ENCODE measurements around the gene ZC3H12C. TPM values are rescaled to one million over a fixed set of nuclear protein-coding genes. Genes with fewer than 3 reads are reported as not detected.
"Not testable (repeated sequence)": the region's sequence is repeated elsewhere in the genome, so short reads cannot be mapped to it uniquely, and the experiment has no call there.

ZC3H12C gene
- total RNA-seq, result 16.7 and 17.5 TPM in 2 replicates

DNA sequence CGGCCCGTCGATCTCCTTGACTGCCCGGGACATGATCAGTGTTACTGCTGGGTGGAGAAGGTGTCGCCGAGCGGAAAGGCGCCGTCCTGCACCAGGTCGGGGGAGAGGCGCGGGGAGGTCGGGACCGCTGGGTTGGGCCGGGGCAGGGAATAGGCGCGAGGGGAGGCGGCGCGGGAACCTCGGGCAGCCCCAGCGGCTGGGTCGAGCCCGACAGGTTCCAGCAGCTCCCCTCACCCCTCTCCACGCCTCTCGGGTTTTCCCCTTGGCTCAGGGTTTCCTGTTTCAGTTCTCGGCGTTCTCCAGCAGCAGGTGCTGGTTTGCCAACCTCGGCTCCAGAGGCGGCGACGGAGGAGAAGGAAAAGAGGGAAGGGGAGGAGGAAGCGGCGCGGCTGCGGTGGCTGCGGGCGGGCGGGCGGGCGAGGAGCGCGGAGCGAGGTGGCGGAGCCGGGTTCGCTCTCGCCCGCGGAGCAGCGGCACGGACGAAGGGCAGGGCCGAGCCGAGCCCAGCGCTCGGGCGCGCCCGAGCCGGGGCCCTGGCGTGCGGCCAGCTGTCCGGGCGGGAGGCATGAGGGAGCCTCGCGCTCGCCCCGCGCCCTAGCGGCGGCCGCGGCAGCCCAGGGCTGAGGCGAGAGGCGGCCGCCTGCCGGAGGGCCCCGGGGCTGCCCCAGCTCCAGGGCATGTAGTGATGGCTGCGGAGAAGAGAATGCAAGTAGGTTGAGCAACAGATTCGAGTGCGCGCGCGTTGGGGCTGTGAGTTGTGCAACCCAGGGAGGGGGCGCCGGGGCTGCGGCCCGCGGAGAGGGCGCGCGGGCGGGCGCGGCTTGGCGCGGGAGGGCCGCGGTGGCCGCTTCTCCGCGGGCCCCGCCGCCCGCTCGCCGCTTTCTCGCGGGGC, at the start of gene ZC3H12C:
Gene ZC3H12C (plus strand): TSS at position 878 of the 892 bp plus-strand sequence. CDS start 20 bp downstream, outside the sequence.
- Mint-ChIP-seq H3K27ac (peak within 1 kb of the TSS; percentile 95), H3K4me1 (ENCODE audit: low read depth) (peaks cover 36% of the 10 kb centered on the region), H3K27me3 (ENCODE audit: low read depth) (peaks cover 32% of the 10 kb centered on the region), H3K9me3 (no peaks in the 10 kb centered on the region), H3K36me3 (ENCODE audit: low read depth) (peaks cover 34% of the 10 kb centered on the region), H3K4me3 (ENCODE audit: low read depth) (peak within 1 kb of the TSS; percentile 89)
- intact Hi-C loops (cut with micrococcal nuclease), result loop anchor here (1.0 to 10.0 kb wide), 6 partner anchors 146 to 1468 kb away; no protein-coding TSS in a partner anchor
- peak; percentile 38 for DNase-seq (ENCODE audit: low spot score)

- H3K27me3 Mint-ChIP-seq (ENCODE audit: low read depth), result peaks cover 21% of the 10 kb centered on the region
- no peaks in the 10 kb centered on the region for H3K36me3 Mint-ChIP-seq (ENCODE audit: low read depth)
- H3K4me1 Mint-ChIP-seq (ENCODE audit: low read depth), result no peaks in the 10 kb centered on the region
- no peaks in the 10 kb centered on the region for H3K9me3 Mint-ChIP-seq
- H3K27ac Mint-ChIP-seq, result no peak overlapping the region
- intact Hi-C loops (cut with micrococcal nuclease), result no loop called here
- no peak overlapping the region for H3K4me3 Mint-ChIP-seq (ENCODE audit: low read depth)
- DNase-seq (ENCODE audit: low spot score), result no peak
Observed at GRCh38 chr11:110044226-110044968, 48.8 kb upstream of the ZC3H12C start.

GRCh38 chr11:110046775-110047380, 46.3 kb upstream of the ZC3H12C start:
- H3K27me3 Mint-ChIP-seq (ENCODE audit: low read depth), result peaks cover 16% of the 10 kb centered on the region
- DNase-seq (ENCODE audit: low spot score), result no peak
- H3K4me1 Mint-ChIP-seq (ENCODE audit: low read depth), result no peaks in the 10 kb centered on the region
- H3K36me3 Mint-ChIP-seq (ENCODE audit: low read depth), result no peaks in the 10 kb centered on the region
- no peak overlapping the region for H3K27ac Mint-ChIP-seq
- intact Hi-C loops (cut with micrococcal nuclease), result no loop called here
- no peak overlapping the region for H3K4me3 Mint-ChIP-seq (ENCODE audit: low read depth)
- no peaks in the 10 kb centered on the region for H3K9me3 Mint-ChIP-seq

DNA sequence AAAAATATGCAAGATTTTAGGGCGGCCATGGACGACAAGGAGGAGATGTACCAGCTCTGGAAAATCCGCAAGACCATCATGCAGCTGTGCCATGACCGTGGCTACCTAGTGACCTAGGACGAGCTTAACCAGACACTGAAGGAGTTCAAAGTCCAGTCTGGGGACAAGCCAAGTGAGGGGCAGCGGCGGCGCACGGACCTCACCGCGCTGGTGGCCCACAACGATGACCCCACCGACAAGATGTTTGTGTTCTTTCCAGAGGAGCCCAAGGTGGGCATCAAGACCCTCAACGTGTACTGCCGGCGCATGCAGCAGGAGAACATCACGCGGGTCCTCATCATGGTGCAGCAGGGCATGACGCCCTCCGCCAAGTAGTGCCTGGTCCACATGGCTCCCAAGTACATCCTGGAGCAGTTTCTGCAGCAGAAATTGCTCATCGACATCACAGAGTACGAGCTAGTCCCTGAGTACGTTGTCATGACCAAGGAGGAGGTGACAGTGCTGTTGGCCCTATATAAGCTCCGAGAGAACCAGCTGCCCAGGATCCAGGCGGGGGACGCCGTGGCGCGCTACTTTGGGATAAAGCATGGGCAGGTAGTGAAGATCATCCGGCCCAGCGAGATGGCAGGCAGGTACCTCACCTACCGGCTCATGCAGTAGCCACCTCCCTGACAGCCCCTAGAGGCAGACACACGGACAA, 43.5 kb upstream of the ZC3H12C start:
- Mint-ChIP-seq H3K27me3 (ENCODE audit: low read depth) (peaks cover 6% of the 10 kb centered on the region), H3K4me1 (ENCODE audit: low read depth) (no peaks in the 10 kb centered on the region), H3K9me3 (peaks cover 16% of the 10 kb centered on the region), H3K27ac (no peak overlapping the region), H3K36me3 (ENCODE audit: low read depth) (peaks cover 3% of the 10 kb centered on the region), H3K4me3 (ENCODE audit: low read depth) (no peak overlapping the region)
- DNase-seq (ENCODE audit: low spot score), result no peak
- intact Hi-C loops (cut with micrococcal nuclease), result no loop called here

- H3K27ac Mint-ChIP-seq, result no peak overlapping the region
- peaks cover 4% of the 10 kb centered on the region for H3K27me3 Mint-ChIP-seq (ENCODE audit: low read depth)
- H3K36me3 Mint-ChIP-seq (ENCODE audit: low read depth), result peaks cover 3% of the 10 kb centered on the region
- H3K9me3 Mint-ChIP-seq, result peaks cover 16% of the 10 kb centered on the region
- intact Hi-C loops (cut with micrococcal nuclease), result no loop called here
- DNase-seq (ENCODE audit: low spot score), result no peak
- no peaks in the 10 kb centered on the region for H3K4me1 Mint-ChIP-seq (ENCODE audit: low read depth)
- no peak overlapping the region for H3K4me3 Mint-ChIP-seq (ENCODE audit: low read depth)
Observed at GRCh38 chr11:110050201-110050506, 43.0 kb upstream of the ZC3H12C start.

GRCh38 chr11:110053848-110054414, 39.3 kb upstream of the ZC3H12C start:
- H3K4me1 Mint-ChIP-seq (ENCODE audit: low read depth), result no peaks in the 10 kb centered on the region
- H3K4me3 Mint-ChIP-seq (ENCODE audit: low read depth), result no peak overlapping the region
- peaks cover 3% of the 10 kb centered on the region for H3K36me3 Mint-ChIP-seq (ENCODE audit: low read depth)
- intact Hi-C loops (cut with micrococcal nuclease), result loop anchor here (2.0 kb wide), 1 partner anchor 19 kb away; no protein-coding TSS in a partner anchor
- peaks cover 16% of the 10 kb centered on the region for H3K9me3 Mint-ChIP-seq
- H3K27ac Mint-ChIP-seq, result no peak overlapping the region
- peaks cover 4% of the 10 kb centered on the region for H3K27me3 Mint-ChIP-seq (ENCODE audit: low read depth)
- no peak for DNase-seq (ENCODE audit: low spot score)

DNA sequence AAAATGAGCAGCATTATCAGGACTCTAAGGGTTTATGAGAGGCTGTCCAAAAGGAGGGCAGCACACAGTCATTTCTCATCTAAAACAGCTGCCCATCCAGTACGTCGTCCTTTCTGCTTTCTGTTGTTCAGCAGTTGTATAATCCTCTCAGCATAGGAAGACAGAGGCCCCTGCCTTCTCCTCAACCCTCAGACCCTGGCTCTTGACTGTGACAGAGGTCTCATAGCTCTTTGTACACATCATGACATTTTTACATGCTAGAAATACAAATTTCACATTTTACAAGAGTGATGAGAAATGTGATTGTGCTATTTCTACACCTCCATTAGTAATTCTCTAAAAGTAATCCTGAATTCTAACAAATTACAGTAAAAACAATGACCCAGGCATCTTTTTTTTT, 36.2 kb upstream of the ZC3H12C start:
- Mint-ChIP-seq H3K27ac (no peak overlapping the region), H3K4me1 (ENCODE audit: low read depth) (no peaks in the 10 kb centered on the region), H3K4me3 (ENCODE audit: low read depth) (no peak overlapping the region), H3K27me3 (ENCODE audit: low read depth) (peaks cover 15% of the 10 kb centered on the region), H3K9me3 (peaks cover 16% of the 10 kb centered on the region), H3K36me3 (ENCODE audit: low read depth) (peaks cover 3% of the 10 kb centered on the region)
- intact Hi-C loops (cut with micrococcal nuclease), result no loop called here
- DNase-seq (ENCODE audit: low spot score), result no peak

DNA sequence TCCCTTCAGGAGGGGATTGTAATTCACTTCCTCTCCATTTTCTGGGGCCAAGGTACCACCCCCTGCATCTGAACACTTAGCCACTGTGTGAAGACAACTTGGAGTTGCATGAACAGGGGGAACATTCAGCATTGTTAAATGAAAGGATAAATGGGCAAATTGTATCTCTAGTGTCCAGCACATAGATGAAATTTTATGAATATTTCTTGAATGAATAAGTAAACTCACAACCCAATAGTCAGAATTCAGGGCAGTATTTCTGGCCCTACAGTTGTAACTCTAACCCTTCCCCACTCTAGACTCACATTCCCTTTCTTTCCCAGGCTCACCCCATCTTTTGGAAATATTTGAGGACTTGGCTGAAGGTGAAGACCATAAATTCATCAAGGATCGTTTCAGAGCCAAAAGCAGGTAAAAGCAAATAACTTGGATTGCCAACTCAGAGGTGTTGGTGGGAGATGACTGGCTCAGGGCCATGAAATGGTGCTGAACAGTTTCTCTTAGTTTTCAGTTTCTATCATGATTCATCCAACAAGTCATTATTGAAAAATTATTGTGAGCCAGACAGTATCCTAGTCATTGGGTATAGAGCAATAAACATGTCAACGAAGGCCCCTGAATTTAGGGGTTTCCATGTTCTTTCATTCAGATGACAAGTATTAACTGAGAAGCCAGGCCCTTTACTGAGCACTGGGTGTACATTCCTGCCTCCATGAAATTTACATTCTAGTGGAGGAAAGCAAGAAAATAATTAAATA, 33.3 kb upstream of the ZC3H12C start:
- H3K4me3 Mint-ChIP-seq (ENCODE audit: low read depth), result no peak overlapping the region
- no peaks in the 10 kb centered on the region for H3K9me3 Mint-ChIP-seq
- DNase-seq (ENCODE audit: low spot score), result no peak
- H3K27me3 Mint-ChIP-seq (ENCODE audit: low read depth), result peaks cover 22% of the 10 kb centered on the region
- H3K36me3 Mint-ChIP-seq (ENCODE audit: low read depth), result no peaks in the 10 kb centered on the region
- H3K4me1 Mint-ChIP-seq (ENCODE audit: low read depth), result no peaks in the 10 kb centered on the region
- H3K27ac Mint-ChIP-seq, result no peak overlapping the region
- intact Hi-C loops (cut with micrococcal nuclease), result no loop called here

DNA sequence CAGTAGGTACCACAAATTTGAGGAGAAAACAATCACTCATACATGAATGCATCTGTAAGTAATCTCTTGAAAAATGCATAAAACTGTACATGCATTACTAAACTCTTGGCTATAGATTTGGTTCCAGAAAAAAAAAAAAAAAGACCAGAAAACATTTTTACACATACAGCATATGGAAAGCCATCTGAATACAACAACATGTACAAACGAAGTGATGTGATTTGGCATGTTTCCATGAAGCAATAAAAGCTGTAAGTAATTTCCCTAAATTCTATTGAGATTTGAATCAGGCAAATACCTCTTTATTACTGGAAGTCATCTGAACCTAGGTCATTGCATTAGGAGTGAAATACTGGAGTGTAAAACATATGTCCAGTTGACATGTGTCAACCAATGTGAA, 31.9 kb upstream of the ZC3H12C start:
- Mint-ChIP-seq H3K4me1 (ENCODE audit: low read depth) (no peaks in the 10 kb centered on the region), H3K36me3 (ENCODE audit: low read depth) (no peaks in the 10 kb centered on the region), H3K27ac (no peak overlapping the region), H3K4me3 (ENCODE audit: low read depth) (no peak overlapping the region), H3K27me3 (ENCODE audit: low read depth) (peaks cover 24% of the 10 kb centered on the region), H3K9me3 (no peaks in the 10 kb centered on the region)
- intact Hi-C loops (cut with micrococcal nuclease), result no loop called here
- DNase-seq (ENCODE audit: low spot score), result no peak

GRCh38 chr11:110062247-110062646, 30.9 kb upstream of the ZC3H12C start:
- Mint-ChIP-seq H3K4me1 (ENCODE audit: low read depth) (no peaks in the 10 kb centered on the region), H3K27ac (no peak overlapping the region), H3K9me3 (no peaks in the 10 kb centered on the region), H3K27me3 (ENCODE audit: low read depth) (peaks cover 26% of the 10 kb centered on the region), H3K4me3 (ENCODE audit: low read depth) (no peak overlapping the region), H3K36me3 (ENCODE audit: low read depth) (no peaks in the 10 kb centered on the region)
- no peak for DNase-seq (ENCODE audit: low spot score)
- intact Hi-C loops (cut with micrococcal nuclease), result no loop called here

- Mint-ChIP-seq H3K9me3 (no peaks in the 10 kb centered on the region), H3K36me3 (ENCODE audit: low read depth) (no peaks in the 10 kb centered on the region), H3K4me1 (ENCODE audit: low read depth) (peaks cover 9% of the 10 kb centered on the region), H3K4me3 (ENCODE audit: low read depth) (no peak overlapping the region), H3K27me3 (ENCODE audit: low read depth) (peaks cover 27% of the 10 kb centered on the region), H3K27ac (no peak overlapping the region)
- intact Hi-C loops (cut with micrococcal nuclease), result no loop called here
- no peak for DNase-seq (ENCODE audit: low spot score)
Observed at GRCh38 chr11:110065189-110065588, 28.0 kb upstream of the ZC3H12C start.

DNA sequence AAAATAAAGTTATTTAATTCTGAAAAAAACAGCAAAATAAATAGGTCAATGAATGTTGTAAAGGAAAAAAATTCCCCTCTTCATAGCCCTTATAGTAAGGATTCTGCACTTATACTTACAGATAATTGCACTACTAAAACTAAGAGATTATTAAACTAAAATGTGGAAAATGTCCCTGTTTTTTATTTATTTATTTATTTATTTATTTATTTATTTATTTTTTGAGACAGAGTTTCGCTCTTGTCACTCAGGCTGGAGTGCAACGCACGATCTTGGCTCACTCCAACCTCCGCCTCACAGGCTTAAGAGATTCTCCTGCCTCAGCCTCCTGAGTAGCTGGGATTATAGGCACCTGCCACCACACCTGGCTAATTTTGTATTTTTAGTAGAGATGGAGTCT, 25.2 kb upstream of the ZC3H12C start:
- H3K4me3 Mint-ChIP-seq (ENCODE audit: low read depth); intact Hi-C loops (cut with micrococcal nuclease); H3K9me3 Mint-ChIP-seq; H3K27ac Mint-ChIP-seq; H3K36me3 Mint-ChIP-seq (ENCODE audit: low read depth); DNase-seq (ENCODE audit: low spot score): not testable (repeated sequence)
- peaks cover 28% of the 10 kb centered on the region for H3K27me3 Mint-ChIP-seq (ENCODE audit: low read depth)
- peaks cover 16% of the 10 kb centered on the region for H3K4me1 Mint-ChIP-seq (ENCODE audit: low read depth)
